HL-60 (cell line): ENCODE results near the gene ALAD.

ENCODE experiments used
- CTCF ChIP-seq: IDR thresholded peaks from one replicate; pipeline ENCODE4 v1.5.1; 2011; ENCODE audit warnings: low read length, control low read depth, inconsistent platforms; ENCODE audit not compliant: insufficient read depth
- GABPA ChIP-seq: IDR thresholded peaks from 2 replicates; pipeline ENCODE4 v1.6.1; 2012; ENCODE audit warnings: low read depth
- POLR2AphosphoS5 ChIP-seq: IDR thresholded peaks from 2 replicates; pipeline ENCODE4 v1.6.1; 2012; ENCODE audit warnings: low read depth
- TF ChIP-seq, protein P1 (sequence below): IDR thresholded peaks from 2 replicates; pipeline ENCODE4 v1.6.1; 2012; ENCODE audit warnings: low read depth; ENCODE audit not compliant: insufficient replicate concordance

- no peak for TF ChIP-seq CTCF
- TF ChIP-seq POLR2AphosphoS5 = no peak
- no peak for TF ChIP-seq GABPA
- TF ChIP-seq, protein P1, sequence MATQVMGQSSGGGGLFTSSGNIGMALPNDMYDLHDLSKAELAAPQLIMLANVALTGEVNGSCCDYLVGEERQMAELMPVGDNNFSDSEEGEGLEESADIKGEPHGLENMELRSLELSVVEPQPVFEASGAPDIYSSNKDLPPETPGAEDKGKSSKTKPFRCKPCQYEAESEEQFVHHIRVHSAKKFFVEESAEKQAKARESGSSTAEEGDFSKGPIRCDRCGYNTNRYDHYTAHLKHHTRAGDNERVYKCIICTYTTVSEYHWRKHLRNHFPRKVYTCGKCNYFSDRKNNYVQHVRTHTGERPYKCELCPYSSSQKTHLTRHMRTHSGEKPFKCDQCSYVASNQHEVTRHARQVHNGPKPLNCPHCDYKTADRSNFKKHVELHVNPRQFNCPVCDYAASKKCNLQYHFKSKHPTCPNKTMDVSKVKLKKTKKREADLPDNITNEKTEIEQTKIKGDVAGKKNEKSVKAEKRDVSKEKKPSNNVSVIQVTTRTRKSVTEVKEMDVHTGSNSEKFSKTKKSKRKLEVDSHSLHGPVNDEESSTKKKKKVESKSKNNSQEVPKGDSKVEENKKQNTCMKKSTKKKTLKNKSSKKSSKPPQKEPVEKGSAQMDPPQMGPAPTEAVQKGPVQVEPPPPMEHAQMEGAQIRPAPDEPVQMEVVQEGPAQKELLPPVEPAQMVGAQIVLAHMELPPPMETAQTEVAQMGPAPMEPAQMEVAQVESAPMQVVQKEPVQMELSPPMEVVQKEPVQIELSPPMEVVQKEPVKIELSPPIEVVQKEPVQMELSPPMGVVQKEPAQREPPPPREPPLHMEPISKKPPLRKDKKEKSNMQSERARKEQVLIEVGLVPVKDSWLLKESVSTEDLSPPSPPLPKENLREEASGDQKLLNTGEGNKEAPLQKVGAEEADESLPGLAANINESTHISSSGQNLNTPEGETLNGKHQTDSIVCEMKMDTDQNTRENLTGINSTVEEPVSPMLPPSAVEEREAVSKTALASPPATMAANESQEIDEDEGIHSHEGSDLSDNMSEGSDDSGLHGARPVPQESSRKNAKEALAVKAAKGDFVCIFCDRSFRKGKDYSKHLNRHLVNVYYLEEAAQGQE = no peak
These were observed 2.6 kb upstream of the ALAD start for GRCh38 chr9:113403646-113404045.
